Mononuclear cell (primary cell): Measurements from ENCODE around the gene FAM131C. TPM values are rescaled to one million over a fixed set of nuclear protein-coding genes. Genes with fewer than 3 reads are reported as not detected.

Experiments
- H3K27me3 ChIP-seq: 2 replicates; pipeline ENCODE4 v1.6.0; 2011; ENCODE audit warnings: low read length, control low read depth; ENCODE audit not compliant: insufficient read depth
- H3K4me1 ChIP-seq: 2 replicates; pipeline ENCODE4 v1.5.1; 2011; ENCODE audit warnings: mild to moderate bottlenecking, low read length, control low read depth; ENCODE audit not compliant: insufficient read depth
- H3K4me3 ChIP-seq: 2 replicates; pipeline ENCODE4 v1.5.1; 2011; ENCODE audit warnings: mild to moderate bottlenecking, low read length, moderate library complexity
- H3K9me3 ChIP-seq: 2 replicates; pipeline ENCODE4 v1.5.1; 2011; ENCODE audit warnings: low read depth, mild to moderate bottlenecking, control low read depth, low read length
- total RNA-seq: library from RNA; depleted of rRNA; stranded (reverse); fragments of >200 nt; gene quantifications from one replicate; pipeline ENCODE4 v1.2.3, GENCODE V29; 2012

Gene FAM131C
- total RNA-seq, 1 donor = not detected

- peaks cover 4% of the 10 kb centered on the region for H3K4me1 ChIP-seq
- H3K27me3 ChIP-seq = peaks cover 22% of the 10 kb centered on the region
- no peaks in the 10 kb centered on the region for H3K9me3 ChIP-seq
- no peak overlapping the region for H3K4me3 ChIP-seq
These were observed 2.0 kb upstream of the FAM131C start for GRCh38 chr1:16075337-16076030.

- Histone ChIP-seq H3K4me1 (peaks cover 4% of the 10 kb centered on the region), H3K27me3 (peaks cover 22% of the 10 kb centered on the region), H3K4me3 (no peak overlapping the region), H3K9me3 (no peaks in the 10 kb centered on the region)
These were observed 766 bp upstream of the FAM131C start for GRCh38 chr1:16074217-16074616.

GRCh38 chr1:16072616-16073484 lies 601 bp downstream of the FAM131C start:
- Histone ChIP-seq H3K27me3 (peaks cover 22% of the 10 kb centered on the region), H3K4me3 (no peak overlapping the region)

GRCh38 chr1:16072095-16072494 lies 1.4 kb downstream of the FAM131C start:
- Histone ChIP-seq H3K9me3 (no peaks in the 10 kb centered on the region), H3K4me3 (no peak overlapping the region), H3K27me3 (peaks cover 22% of the 10 kb centered on the region), H3K4me1 (no peaks in the 10 kb centered on the region)

More at GRCh38 chr1:16072616-16073484, 601 bp downstream of the FAM131C start:
- H3K9me3 ChIP-seq = no peaks in the 10 kb centered on the region
- no peaks in the 10 kb centered on the region for H3K4me1 ChIP-seq

GRCh38 chr1:16071614-16072013 lies 1.8 kb downstream of the FAM131C start:
- H3K9me3 ChIP-seq = no peaks in the 10 kb centered on the region
- H3K27me3 ChIP-seq = peaks cover 22% of the 10 kb centered on the region
- H3K4me3 ChIP-seq = no peak overlapping the region
- no peaks in the 10 kb centered on the region for H3K4me1 ChIP-seq

- Histone ChIP-seq H3K4me3 (no peak overlapping the region), H3K27me3 (peaks cover 22% of the 10 kb centered on the region), H3K9me3 (no peaks in the 10 kb centered on the region), H3K4me1 (no peaks in the 10 kb centered on the region)
These were observed 2.7 kb downstream of the FAM131C start for GRCh38 chr1:16070640-16071355.

DNA sequence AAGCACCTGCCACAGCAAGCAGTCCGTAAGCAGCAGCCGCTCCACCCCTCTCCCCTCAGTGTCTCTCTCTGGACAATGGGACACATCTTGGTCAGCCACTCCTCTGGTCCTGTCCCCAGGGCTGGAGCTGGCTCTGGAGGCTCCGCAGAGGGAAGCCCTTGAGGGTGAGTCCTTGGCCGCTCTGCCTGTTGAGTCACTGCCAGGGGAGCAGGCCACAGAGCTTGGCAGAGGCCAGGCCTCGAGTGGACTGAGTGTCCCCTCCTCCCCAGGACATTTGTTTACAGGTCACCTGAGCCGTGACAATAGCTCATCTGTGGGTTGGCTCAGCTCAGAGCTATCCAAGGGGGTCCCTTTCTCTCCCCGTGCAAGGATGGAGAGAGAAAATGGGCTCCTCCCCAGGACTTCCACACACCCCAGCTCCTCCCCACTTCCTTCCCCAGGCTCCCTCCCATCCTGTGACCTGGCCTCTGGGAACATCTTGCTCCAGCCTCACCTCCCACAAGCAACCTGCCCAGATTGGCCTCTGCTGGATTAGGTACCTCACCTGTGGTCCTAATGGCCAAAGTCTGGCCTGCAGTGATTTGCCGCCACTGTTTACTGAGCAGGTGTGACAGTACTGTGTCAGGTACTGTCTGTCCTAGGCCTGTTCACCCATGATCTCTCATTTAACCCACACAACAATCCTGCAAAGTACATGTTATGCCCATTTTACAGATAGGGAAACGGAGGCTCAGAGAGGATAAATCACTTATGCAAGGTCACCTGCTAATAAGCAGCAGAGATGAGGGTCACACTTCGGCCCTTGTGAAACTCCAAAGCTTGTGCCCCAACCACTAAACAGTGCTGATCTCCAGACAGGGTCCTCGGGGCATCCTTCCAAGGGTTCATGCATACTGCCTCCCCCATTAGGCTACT lies 4.8 kb downstream of the FAM131C start:
- no peak overlapping the region for H3K4me3 ChIP-seq
- peaks cover 12% of the 10 kb centered on the region for H3K27me3 ChIP-seq
- no peaks in the 10 kb centered on the region for H3K9me3 ChIP-seq
- no peaks in the 10 kb centered on the region for H3K4me1 ChIP-seq

GRCh38 chr1:16067933-16068332 lies 5.5 kb downstream of the FAM131C start:
- no peaks in the 10 kb centered on the region for H3K9me3 ChIP-seq
- H3K27me3 ChIP-seq = peaks cover 11% of the 10 kb centered on the region
- H3K4me3 ChIP-seq = no peak overlapping the region
- no peaks in the 10 kb centered on the region for H3K4me1 ChIP-seq

DNA sequence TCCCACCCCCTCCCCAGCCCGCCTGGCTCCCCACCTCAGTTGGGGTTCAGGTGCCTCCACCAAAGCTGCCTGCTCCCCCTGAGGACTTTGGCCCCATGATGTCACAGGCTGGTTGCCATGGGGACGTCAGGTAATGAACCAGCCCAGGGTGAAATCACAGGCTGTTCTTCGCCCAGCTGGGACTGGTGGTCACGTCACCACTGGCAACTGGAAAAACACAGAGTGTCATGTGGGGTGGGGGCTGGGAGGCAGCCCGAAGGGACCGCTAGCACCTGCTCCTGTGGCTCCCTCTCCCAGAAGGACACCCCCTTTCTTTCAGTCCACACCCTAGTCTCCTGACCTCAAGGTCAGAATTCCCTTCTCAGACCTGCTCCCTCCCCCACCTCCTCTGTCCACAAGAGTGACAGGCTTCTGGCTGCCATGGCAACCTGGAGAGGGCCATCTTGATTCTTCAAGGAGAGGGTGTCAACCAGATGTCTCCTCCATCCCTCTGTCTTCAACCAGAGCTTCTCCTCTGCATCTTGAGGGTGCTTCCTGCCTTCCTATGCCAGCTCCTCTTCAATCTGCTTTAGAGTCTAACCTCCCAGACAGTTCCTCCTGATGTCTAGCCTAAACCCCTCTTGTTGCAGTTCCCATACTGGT lies 6.2 kb downstream of the FAM131C start:
- Histone ChIP-seq H3K27me3 (peaks cover 5% of the 10 kb centered on the region), H3K9me3 (no peaks in the 10 kb centered on the region), H3K4me3 (no peak overlapping the region), H3K4me1 (no peaks in the 10 kb centered on the region)

GRCh38 chr1:16066245-16066644 lies 7.2 kb downstream of the FAM131C start:
- H3K27me3 ChIP-seq = no peaks in the 10 kb centered on the region
- H3K4me3 ChIP-seq = no peak overlapping the region
- no peaks in the 10 kb centered on the region for H3K4me1 ChIP-seq
- no peaks in the 10 kb centered on the region for H3K9me3 ChIP-seq

DNA sequence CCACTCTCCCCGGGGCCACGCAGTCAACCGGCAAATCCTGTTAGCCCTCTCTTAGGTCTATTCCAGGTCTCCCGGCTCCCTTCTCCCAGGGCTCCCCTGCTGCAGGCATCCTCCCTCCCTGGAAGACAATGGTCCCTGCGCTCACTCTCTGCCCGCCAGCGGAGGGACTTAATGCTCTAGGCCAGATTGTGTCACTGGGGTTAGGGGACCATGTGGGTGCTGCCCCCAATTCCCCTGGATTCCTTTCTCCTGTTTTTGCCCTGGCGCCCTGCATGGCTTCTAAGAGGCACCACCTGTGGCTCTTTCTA lies 8.2 kb downstream of the FAM131C start:
- no peaks in the 10 kb centered on the region for H3K4me1 ChIP-seq
- H3K27me3 ChIP-seq = no peaks in the 10 kb centered on the region
- no peaks in the 10 kb centered on the region for H3K9me3 ChIP-seq
- H3K4me3 ChIP-seq = no peak overlapping the region

- Histone ChIP-seq H3K4me3 (no peak overlapping the region), H3K9me3 (no peaks in the 10 kb centered on the region), H3K27me3 (no peaks in the 10 kb centered on the region), H3K4me1 (no peaks in the 10 kb centered on the region)
These were observed 8.7 kb downstream of the FAM131C start for GRCh38 chr1:16064536-16065268.

- no peaks in the 10 kb centered on the region for H3K4me1 ChIP-seq
These were observed 9.5 kb downstream of the FAM131C start for GRCh38 chr1:16063921-16064320.

More at GRCh38 chr1:16063921-16064320, 9.5 kb downstream of the FAM131C start:
- Histone ChIP-seq H3K9me3 (no peaks in the 10 kb centered on the region), H3K27me3 (no peaks in the 10 kb centered on the region), H3K4me3 (no peak overlapping the region)
